Retinal pigment epithelial cell (primary cell): ENCODE measurements around the gene TAF10.

Experiments used
- DNase-seq: peaks from one replicate; pipeline ENCODE4 v3.0.0-alpha.2; 2010; ENCODE audit warnings: low read depth
- H3K4me3 ChIP-seq: 2 replicates; pipeline ENCODE4 v1.5.1; 2011; ENCODE audit warnings: mild to moderate bottlenecking, low read length, control low read depth, moderate library complexity
- TF ChIP-seq, protein P1 (sequence below): conservative IDR thresholded peaks from 2 replicates; pipeline ENCODE4 v1.5.1; 2011; ENCODE audit warnings: low read depth, low read length, control low read depth, inconsistent platforms

Gene TAF10

DNA sequence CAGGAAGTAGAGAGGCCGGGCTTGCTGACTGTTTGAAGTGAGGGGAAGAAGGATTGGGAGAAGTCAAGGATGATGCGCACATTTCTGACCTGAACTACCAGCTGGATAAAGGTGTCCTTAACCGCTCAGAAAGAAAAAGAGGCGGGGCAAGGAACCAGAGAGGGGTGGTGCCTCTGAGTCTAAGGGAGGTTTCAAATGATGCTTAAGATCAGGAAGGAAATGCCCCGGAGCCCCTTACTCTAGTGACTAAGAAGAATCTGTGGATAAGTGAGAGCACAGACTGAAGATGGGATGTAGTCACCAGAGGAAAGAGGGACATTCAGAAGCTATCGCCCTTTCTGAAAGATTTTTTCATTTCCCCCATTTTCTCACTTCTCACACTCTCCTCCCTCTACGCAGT, 30.9 kb upstream of the TAF10 start:
- TF ChIP-seq, protein P1, sequence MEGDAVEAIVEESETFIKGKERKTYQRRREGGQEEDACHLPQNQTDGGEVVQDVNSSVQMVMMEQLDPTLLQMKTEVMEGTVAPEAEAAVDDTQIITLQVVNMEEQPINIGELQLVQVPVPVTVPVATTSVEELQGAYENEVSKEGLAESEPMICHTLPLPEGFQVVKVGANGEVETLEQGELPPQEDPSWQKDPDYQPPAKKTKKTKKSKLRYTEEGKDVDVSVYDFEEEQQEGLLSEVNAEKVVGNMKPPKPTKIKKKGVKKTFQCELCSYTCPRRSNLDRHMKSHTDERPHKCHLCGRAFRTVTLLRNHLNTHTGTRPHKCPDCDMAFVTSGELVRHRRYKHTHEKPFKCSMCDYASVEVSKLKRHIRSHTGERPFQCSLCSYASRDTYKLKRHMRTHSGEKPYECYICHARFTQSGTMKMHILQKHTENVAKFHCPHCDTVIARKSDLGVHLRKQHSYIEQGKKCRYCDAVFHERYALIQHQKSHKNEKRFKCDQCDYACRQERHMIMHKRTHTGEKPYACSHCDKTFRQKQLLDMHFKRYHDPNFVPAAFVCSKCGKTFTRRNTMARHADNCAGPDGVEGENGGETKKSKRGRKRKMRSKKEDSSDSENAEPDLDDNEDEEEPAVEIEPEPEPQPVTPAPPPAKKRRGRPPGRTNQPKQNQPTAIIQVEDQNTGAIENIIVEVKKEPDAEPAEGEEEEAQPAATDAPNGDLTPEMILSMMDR, result no peak
- no peak overlapping the region for H3K4me3 ChIP-seq
- DNase-seq, result no peak

DNA sequence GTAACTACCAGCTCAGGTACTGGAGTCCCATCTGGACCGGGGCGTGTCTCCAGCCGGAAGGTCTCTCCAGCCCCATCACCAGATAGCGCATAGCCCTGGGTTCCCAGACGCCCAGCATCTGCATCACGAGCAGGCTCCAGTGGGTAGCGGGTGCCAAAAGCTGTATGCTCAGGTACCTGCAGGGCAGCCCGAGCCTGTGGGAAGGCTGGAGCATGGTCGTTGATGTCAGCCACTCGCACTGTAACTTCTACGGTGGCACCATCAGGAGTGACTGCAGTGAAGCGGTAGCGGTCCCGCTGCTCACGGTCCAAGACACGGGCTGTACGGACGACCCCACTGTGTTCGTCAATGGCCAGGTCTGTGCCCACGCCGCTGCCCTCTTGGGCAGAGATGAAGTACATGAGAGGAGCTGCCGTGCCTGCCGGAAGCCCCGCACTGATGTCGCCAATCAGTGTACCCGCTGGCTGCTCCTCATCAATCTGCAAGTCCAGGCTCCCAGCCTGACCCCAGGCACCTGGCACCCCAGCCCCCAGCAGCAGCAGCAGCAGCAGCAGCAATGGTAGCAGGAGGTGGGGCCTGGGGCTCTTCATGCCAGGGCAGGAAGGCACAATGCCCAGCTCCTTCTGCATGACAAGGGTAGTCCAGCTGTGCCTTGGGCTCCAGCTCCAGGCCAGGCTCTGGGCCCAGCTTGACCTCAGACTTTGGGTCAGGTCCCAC, 29.1 kb upstream of the TAF10 start:
- no peak overlapping the region for H3K4me3 ChIP-seq
- TF ChIP-seq, protein P1, result no peak
- no peak for DNase-seq

DNA sequence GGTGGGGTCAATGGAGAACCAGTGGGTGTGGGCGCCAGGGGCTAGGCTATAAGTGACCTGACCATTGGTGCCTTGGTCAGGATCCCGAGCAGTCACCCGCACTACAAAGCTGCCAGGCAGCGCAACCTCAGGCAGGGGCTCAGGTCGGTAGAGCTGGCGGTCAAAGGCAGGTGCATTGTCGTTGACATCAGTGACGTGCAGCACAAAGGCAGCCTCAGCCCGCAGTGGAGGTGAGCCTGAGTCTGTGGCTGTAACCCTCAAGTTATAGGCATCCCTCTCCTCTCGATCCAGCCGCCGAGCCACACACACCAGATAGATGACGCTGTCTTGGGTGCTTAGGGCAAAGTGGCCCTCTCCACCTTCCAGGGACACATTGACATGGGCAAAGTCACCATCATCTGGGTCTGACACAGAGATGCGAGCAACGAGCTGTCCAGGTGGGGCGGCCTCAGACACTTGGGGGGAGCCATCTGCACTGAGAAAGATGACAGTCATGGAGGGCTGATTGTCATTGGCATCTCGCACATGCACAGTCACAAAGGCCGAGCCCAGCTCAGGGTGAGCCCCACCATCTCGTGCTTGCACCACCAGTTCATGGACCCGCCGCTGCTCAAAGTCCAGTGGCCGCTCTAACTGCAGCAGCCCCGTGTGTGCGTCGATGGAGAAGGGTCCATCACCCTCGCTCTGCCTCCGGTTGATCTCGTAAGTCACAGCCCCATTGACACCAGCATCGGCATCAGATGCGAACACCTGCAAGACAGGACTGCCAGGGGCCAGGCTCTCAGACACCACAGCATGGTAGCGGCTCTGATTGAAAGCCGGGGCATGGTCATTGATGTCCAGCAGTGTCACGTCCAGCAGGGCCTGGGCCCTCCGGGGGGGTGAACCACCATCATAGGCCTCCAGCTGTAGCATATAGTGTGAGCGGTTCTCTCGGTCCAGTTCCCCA, 28.3 kb upstream of the TAF10 start:
- TF ChIP-seq, protein P1, result no peak
- no peak for DNase-seq
- no peak overlapping the region for H3K4me3 ChIP-seq

DNA sequence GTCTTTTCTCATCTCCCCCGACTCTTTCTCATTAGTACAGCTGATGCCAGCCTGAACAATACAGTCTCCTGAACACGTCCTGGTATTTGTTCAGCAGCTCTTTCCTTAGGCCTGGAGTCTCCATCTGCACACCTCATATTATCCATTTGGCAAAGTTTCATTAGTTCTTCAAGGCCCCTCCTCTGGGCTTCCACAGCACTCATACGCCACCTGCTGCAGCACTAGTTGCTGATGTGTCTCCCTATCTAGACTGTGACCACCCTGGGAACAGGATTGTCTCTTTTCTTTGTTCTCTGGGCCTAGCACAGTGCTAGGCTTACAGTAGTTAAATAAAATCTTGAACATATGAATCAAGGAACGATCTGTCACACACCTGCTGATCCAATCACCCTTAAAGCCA, 26.4 kb upstream of the TAF10 start:
- H3K4me3 ChIP-seq, result no peak overlapping the region
- no peak for DNase-seq
- TF ChIP-seq, protein P1, result no peak

DNA sequence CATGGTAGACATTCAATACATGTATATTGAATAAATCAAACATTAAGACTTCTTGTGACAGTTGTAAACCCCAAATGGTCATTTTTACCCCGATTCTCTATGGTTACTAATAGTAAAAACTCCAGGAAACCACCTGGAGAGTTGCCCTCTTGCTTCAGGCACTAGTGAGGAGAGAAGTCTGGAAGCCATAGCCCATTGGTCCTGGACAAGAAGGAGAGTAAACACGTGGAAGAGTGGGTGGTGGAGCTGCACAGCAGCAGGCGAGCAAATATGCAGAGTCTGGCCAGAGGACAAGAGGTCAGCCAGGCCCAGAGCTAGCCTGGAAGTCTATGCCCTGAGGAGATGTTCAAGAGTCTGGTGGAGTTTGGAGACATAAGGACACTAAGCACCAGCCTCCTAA, 25.9 kb upstream of the TAF10 start:
- no peak overlapping the region for H3K4me3 ChIP-seq
- DNase-seq, result no peak
- TF ChIP-seq, protein P1, result no peak

DNA sequence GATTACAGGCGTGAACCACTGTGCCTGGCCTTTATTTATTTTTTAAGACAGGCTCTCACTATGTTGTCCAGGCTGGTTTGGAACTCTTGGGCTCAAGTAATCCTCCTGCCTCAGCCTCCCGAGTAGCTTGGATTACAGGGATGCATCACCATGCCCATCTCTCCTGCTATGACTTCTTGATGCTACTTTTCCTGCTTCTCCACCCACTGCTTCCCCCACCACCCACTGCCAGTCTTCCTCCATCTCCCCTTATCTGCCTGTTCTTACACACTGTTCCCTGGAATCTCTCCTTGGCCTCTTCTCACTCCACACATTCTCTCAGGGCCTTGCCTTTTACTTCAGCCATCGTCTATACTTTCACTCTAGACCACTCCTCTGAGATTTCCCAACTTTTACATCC, 24.5 kb upstream of the TAF10 start:
- no peak for DNase-seq
- TF ChIP-seq, protein P1, result no peak
- H3K4me3 ChIP-seq, result no peak overlapping the region
